Mucosa of descending colon (tissue), 3 donors: ENCODE data around the gene SEPTIN8. TPM values are rescaled to one million over a fixed set of nuclear protein-coding genes. Genes with fewer than 3 reads are reported as not detected.

ENCODE experiments used
- ATAC-seq: fragments of 200-7000 bp; cut with Tn5 transposase; one replicate; pipeline ENCODE4 v1.9.1; 2020; ENCODE audit warnings: mild to moderate bottlenecking, moderate library complexity
- DNase-seq, 3 donors: peaks; one replicate each; pipeline ENCODE4 v3.0.0-alpha.2; 2020
- H3K36me3 ChIP-seq: fragments of 200-600 bp; one replicate; pipeline ENCODE4 v1.8.0; 2021; ENCODE audit warnings: low read depth, mild to moderate bottlenecking
- H3K4me1 ChIP-seq: fragments of 200-600 bp; one replicate; pipeline ENCODE4 v1.8.0; 2021; ENCODE audit warnings: low read depth, mild to moderate bottlenecking
- H3K4me3 ChIP-seq: fragments of 200-600 bp; one replicate; pipeline ENCODE4 v1.8.0; 2021; ENCODE audit warnings: mild to moderate bottlenecking
- H3K9me3 ChIP-seq: fragments of 200-600 bp; one replicate; pipeline ENCODE4 v1.8.0; 2021; ENCODE audit warnings: mild to moderate bottlenecking
- intact Hi-C, 2 donors: fragments of 100-400 bp; cut with DNase I in 1 of 2; cut with micrococcal nuclease in 1 of 2; formaldehyde crosslinking; loops; one replicate each; pipeline versions ENCODE4 v1.11.0 to v1.11.1; 2022; cut with DNase I, micrococcal nuclease
- total RNA-seq, 3 donors: library from RNA; stranded (reverse); fragmentation: NEBNext Ultra II Directional in 2 of 3; extraction: Animal tissue kit (Norgen Biotek cat#: 25700) in 2 of 3; gene quantifications; one replicate each; pipeline versions ENCODE4 v1.2.1 to v1.2.4, GENCODE V29; 2021 to 2023
- TF ChIP-seq, protein P1 (sequence below): fragments of 200-600 bp; IDR thresholded peaks from one replicate; pipeline ENCODE4 v1.8.0; 2022; ENCODE audit warnings: antibody characterized with exemption, mild to moderate bottlenecking
- donor health status: DM: no; HTN: no; CAD: no; lungs with moderate emphysema.
- donor health status: DM: no; HTN: no; CAD: no.
- donor health status: DM: no; HTN: yes; CAD: no.

SEPTIN8 gene
- total RNA-seq, 3 donors from 2014 or later: 49.9 to 64.7 (median 61.1) TPM

GRCh38 chr5:132770476-132771159, 6.4 kb downstream of the SEPTIN8 start:
- ATAC-seq (no peak), DNase-seq (no peak)
- intact Hi-C loops: no loop called here
- H3K9me3 ChIP-seq: no peaks in the 10 kb centered on the region
- peaks cover 11% of the 10 kb centered on the region for H3K4me1 ChIP-seq
- H3K4me3 ChIP-seq: no peak overlapping the region
- no peaks in the 10 kb centered on the region for H3K36me3 ChIP-seq
- TF ChIP-seq, protein P1, sequence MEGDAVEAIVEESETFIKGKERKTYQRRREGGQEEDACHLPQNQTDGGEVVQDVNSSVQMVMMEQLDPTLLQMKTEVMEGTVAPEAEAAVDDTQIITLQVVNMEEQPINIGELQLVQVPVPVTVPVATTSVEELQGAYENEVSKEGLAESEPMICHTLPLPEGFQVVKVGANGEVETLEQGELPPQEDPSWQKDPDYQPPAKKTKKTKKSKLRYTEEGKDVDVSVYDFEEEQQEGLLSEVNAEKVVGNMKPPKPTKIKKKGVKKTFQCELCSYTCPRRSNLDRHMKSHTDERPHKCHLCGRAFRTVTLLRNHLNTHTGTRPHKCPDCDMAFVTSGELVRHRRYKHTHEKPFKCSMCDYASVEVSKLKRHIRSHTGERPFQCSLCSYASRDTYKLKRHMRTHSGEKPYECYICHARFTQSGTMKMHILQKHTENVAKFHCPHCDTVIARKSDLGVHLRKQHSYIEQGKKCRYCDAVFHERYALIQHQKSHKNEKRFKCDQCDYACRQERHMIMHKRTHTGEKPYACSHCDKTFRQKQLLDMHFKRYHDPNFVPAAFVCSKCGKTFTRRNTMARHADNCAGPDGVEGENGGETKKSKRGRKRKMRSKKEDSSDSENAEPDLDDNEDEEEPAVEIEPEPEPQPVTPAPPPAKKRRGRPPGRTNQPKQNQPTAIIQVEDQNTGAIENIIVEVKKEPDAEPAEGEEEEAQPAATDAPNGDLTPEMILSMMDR: no peak

- DNase-seq: no peak
- Histone ChIP-seq H3K36me3 (no peaks in the 10 kb centered on the region), H3K9me3 (no peaks in the 10 kb centered on the region), H3K4me3 (no peak overlapping the region), H3K4me1 (no peaks in the 10 kb centered on the region)
- TF ChIP-seq, protein P1: no peak
- ATAC-seq: no peak
- intact Hi-C loops: no loop called here
These were observed 8.6 kb downstream of the SEPTIN8 start for GRCh38 chr5:132768485-132768868.

DNA sequence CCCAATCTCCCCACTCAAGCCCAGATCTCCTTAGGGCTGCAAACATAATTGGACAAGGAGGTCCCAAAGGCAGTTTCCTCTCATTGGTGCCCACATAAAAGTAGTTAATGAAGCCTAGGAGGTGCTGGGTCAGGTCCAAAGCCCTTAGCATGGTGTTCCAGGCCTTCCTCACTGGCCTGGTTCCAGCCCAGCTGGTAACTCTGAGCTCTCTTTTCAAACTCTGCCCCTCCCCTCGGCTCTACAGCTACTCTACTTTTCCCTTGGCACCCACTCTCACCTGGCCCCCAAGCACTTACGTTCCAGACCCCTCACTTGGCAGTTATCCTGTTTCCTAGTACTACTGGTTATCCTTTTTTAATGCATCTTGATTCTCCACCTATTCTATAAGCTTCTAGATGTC, 9.9 kb downstream of the SEPTIN8 start:
- DNase-seq (no peak), ATAC-seq (no peak)
- Histone ChIP-seq H3K9me3 (no peaks in the 10 kb centered on the region), H3K36me3 (no peaks in the 10 kb centered on the region), H3K4me1 (no peaks in the 10 kb centered on the region), H3K4me3 (no peak overlapping the region)
- intact Hi-C loops: no loop called here
- TF ChIP-seq, protein P1: no peak

DNA sequence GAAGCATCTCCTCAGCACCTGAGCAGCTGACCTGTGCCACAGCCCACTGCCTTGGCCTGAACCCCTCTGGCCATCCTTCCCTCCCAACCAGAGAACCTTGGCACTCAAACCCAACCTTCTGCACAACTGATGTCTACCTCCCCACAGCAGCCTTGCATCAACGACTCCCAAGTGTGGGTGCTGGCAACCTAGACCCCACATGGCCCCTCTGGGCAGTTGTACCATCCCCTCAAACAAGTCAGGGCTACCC, 10.3 kb downstream of the SEPTIN8 start:
- no peaks in the 10 kb centered on the region for H3K36me3 ChIP-seq
- DNase-seq (no peak), ATAC-seq (no peak)
- TF ChIP-seq, protein P1: no peak
- H3K4me3 ChIP-seq: no peak overlapping the region
- H3K9me3 ChIP-seq: no peaks in the 10 kb centered on the region
- H3K4me1 ChIP-seq: no peaks in the 10 kb centered on the region
- intact Hi-C loops: no loop called here

DNA sequence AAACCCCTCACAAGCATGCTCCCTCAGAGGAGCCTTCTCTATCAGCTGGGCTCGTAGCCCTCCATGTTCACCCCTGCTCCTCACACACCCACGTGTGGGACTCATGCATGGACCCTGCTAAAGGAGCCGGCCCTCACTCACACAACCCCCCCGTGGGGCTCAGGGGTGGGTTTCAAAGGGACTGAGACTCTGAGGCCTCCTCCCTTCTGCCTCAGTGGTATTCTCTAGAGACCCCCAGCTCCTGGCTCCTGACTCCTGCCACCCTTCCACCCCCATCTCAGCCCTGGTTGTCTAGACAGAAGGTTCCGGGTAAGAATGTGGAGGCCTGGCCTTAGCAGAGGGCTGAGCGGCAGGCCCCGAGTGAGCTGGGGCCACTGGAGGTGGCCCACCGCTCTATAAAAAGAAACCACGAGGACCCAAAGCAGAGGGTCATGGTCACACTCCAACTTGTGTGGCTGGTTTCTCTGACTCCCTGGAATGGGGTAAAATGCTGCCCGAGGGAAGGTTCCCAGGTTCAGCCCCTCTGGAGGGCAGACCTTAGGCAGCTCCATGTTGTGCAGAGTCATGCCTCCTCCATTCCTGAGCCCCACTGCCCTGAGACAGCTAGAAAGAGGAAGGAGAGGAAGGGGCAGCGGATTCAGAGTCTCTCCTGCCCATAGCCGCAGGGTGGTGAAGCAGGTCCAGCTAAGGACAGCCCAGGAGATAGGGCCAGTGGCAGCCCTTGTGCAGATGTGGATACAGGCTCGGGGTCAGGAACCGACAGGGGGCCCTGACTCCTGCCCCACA, 10.8 kb downstream of the SEPTIN8 start:
- intact Hi-C loops: no loop called here
- Histone ChIP-seq H3K4me3 (no peak overlapping the region), H3K4me1 (no peaks in the 10 kb centered on the region), H3K9me3 (no peaks in the 10 kb centered on the region), H3K36me3 (no peaks in the 10 kb centered on the region)
- DNase-seq: no peak
- TF ChIP-seq, protein P1: no peak
- no peak for ATAC-seq
